ENCODE results near the gene ADAMTS17.

- no peak for TF ChIP-seq YY1 (IDR thresholded peaks at IDR 0.05; ENCODE audit: low read depth)
- TF ChIP-seq EP300 (IDR thresholded peaks at IDR 0.05; ENCODE audit: borderline replicate concordance), result no peak
- no peak for TF ChIP-seq MAX (IDR thresholded peaks at IDR 0.05)
- TF ChIP-seq TAF1 (IDR thresholded peaks at IDR 0.05; ENCODE audit: low read depth), result no peak
- no peak for TF ChIP-seq CEBPB (IDR thresholded peaks at IDR 0.05)
- TF ChIP-seq TEAD4 (IDR thresholded peaks at IDR 0.05), result no peak
- no peak for TF ChIP-seq NFIC (IDR thresholded peaks at IDR 0.05)
- no peak for TF ChIP-seq ZBTB7A (IDR thresholded peaks at IDR 0.05; ENCODE audit: low read depth)
- TF ChIP-seq REST (IDR thresholded peaks at IDR 0.05; ENCODE audit: low read depth), result no peak
- no peak for TF ChIP-seq TCF12 (IDR thresholded peaks at IDR 0.05; ENCODE audit: low read depth)
- no peak for TF ChIP-seq EGR1 (IDR thresholded peaks at IDR 0.05)
Observed at GRCh38 chr15:100278596-100279380, 63.0 kb downstream of the ADAMTS17 start.

Data from Ishikawa (cell line).